H1 (cell line): ENCODE results near the gene NRXN3. TPM values are rescaled to one million over a fixed set of nuclear protein-coding genes. Genes with fewer than 3 reads are reported as not detected.

Experiments used
- polyA plus RNA-seq, 7 experiments: library from polyadenylated mRNA; depleted of rRNA in 3 of 7; stranded (reverse) in 5 of 7; unstranded in 2 of 7; fragments of >200 nt in 5 of 7; fragments of 200-250 nt in 2 of 7; gene quantifications; 1 replicate in 5 of 7; 2 replicates in 1 of 7; 4 replicates in 1 of 7; pipeline versions ENCODE4 v1.2.1 to v1.2.3, GENCODE V29; 2011 to 2013; ENCODE audit warnings: missing spikeins in 2 of 7, mixed read lengths in 2 of 7
- total RNA-seq: library from RNA; stranded (reverse); fragmentation: NEBNext Ultra II Directional; extraction: Animal tissue kit (Norgen Biotek cat#: 25700); gene quantifications from 2 replicates; pipeline ENCODE4 v1.2.1, GENCODE V29; 2021
- TF ChIP-seq, protein P1 (sequence below): fragments of 300-600 bp; sonication (generic); IDR thresholded peaks from 2 replicates; pipeline ENCODE4 v1.7.1; 2012; ENCODE audit warnings: low read length, moderate library complexity, mild to moderate bottlenecking, inconsistent platforms; ENCODE audit not compliant: insufficient replicate concordance

The NRXN3 gene
- total and polyA plus RNA-seq, 2 of the 8 experiments (the other 6 are each of a cell fraction or from before 2014, with no cell fraction given), result 2.6 to 4.1 TPM

DNA sequence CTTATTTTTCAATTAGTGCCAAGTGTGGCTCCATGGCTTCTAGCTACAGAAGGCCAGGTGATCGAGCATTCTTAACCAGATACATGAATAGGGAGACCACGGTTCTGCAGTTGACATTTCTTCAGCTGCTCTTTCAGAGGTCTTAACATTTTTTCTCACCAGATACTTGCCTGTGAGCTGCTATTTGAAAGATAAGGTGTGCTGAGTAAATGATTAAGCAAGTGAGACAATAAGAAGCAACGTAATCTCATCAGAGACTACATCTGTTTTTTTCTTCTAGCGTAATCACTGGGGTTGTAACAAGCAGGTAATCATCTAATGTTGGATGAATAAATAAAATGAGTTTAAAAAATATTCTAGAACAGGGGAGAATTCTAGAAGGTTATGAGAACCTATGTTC, 1128.2 kb downstream of the NRXN3 start (continued):
- TF ChIP-seq, protein P1, sequence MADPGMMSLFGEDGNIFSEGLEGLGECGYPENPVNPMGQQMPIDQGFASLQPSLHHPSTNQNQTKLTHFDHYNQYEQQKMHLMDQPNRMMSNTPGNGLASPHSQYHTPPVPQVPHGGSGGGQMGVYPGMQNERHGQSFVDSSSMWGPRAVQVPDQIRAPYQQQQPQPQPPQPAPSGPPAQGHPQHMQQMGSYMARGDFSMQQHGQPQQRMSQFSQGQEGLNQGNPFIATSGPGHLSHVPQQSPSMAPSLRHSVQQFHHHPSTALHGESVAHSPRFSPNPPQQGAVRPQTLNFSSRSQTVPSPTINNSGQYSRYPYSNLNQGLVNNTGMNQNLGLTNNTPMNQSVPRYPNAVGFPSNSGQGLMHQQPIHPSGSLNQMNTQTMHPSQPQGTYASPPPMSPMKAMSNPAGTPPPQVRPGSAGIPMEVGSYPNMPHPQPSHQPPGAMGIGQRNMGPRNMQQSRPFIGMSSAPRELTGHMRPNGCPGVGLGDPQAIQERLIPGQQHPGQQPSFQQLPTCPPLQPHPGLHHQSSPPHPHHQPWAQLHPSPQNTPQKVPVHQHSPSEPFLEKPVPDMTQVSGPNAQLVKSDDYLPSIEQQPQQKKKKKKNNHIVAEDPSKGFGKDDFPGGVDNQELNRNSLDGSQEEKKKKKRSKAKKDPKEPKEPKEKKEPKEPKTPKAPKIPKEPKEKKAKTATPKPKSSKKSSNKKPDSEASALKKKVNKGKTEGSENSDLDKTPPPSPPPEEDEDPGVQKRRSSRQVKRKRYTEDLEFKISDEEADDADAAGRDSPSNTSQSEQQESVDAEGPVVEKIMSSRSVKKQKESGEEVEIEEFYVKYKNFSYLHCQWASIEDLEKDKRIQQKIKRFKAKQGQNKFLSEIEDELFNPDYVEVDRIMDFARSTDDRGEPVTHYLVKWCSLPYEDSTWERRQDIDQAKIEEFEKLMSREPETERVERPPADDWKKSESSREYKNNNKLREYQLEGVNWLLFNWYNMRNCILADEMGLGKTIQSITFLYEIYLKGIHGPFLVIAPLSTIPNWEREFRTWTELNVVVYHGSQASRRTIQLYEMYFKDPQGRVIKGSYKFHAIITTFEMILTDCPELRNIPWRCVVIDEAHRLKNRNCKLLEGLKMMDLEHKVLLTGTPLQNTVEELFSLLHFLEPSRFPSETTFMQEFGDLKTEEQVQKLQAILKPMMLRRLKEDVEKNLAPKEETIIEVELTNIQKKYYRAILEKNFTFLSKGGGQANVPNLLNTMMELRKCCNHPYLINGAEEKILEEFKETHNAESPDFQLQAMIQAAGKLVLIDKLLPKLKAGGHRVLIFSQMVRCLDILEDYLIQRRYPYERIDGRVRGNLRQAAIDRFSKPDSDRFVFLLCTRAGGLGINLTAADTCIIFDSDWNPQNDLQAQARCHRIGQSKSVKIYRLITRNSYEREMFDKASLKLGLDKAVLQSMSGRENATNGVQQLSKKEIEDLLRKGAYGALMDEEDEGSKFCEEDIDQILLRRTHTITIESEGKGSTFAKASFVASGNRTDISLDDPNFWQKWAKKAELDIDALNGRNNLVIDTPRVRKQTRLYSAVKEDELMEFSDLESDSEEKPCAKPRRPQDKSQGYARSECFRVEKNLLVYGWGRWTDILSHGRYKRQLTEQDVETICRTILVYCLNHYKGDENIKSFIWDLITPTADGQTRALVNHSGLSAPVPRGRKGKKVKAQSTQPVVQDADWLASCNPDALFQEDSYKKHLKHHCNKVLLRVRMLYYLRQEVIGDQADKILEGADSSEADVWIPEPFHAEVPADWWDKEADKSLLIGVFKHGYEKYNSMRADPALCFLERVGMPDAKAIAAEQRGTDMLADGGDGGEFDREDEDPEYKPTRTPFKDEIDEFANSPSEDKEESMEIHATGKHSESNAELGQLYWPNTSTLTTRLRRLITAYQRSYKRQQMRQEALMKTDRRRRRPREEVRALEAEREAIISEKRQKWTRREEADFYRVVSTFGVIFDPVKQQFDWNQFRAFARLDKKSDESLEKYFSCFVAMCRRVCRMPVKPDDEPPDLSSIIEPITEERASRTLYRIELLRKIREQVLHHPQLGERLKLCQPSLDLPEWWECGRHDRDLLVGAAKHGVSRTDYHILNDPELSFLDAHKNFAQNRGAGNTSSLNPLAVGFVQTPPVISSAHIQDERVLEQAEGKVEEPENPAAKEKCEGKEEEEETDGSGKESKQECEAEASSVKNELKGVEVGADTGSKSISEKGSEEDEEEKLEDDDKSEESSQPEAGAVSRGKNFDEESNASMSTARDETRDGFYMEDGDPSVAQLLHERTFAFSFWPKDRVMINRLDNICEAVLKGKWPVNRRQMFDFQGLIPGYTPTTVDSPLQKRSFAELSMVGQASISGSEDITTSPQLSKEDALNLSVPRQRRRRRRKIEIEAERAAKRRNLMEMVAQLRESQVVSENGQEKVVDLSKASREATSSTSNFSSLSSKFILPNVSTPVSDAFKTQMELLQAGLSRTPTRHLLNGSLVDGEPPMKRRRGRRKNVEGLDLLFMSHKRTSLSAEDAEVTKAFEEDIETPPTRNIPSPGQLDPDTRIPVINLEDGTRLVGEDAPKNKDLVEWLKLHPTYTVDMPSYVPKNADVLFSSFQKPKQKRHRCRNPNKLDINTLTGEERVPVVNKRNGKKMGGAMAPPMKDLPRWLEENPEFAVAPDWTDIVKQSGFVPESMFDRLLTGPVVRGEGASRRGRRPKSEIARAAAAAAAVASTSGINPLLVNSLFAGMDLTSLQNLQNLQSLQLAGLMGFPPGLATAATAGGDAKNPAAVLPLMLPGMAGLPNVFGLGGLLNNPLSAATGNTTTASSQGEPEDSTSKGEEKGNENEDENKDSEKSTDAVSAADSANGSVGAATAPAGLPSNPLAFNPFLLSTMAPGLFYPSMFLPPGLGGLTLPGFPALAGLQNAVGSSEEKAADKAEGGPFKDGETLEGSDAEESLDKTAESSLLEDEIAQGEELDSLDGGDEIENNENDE, result no peak
